ENCODE data around the gene CMBL.

GRCh38 chr5:10233011-10233410, 74.7 kb downstream of the CMBL start:
- TF ChIP-seq EZH2 (IDR thresholded peaks at IDR 0.05) (no peak), POLR2AphosphoS5 (IDR thresholded peaks at IDR 0.05; ENCODE audit: borderline replicate concordance, low read depth, low read length) (no peak)
